Glutamatergic neuron (in vitro differentiated cells): Measurements from ENCODE around the gene RIPOR2. TPM values are rescaled to one million over a fixed set of nuclear protein-coding genes. Genes with fewer than 3 reads are reported as not detected.

Source experiments
- DNase-seq: peaks from one replicate; pipeline ENCODE4 v3.0.0; 2022
- H3K27ac Mint-ChIP-seq: one replicate; pipeline ENCODE4 v1.8.0; 2020; ENCODE audit warnings: mild to moderate bottlenecking, mixed read lengths, inconsistent platforms; ENCODE audit not compliant: unreplicated experiment
- H3K27me3 Mint-ChIP-seq: one replicate; pipeline ENCODE4 v1.8.0; 2020; ENCODE audit warnings: mild to moderate bottlenecking, moderate library complexity, mixed read lengths, inconsistent platforms; ENCODE audit not compliant: unreplicated experiment
- H3K36me3 Mint-ChIP-seq: one replicate; pipeline ENCODE4 v1.8.0; 2020; ENCODE audit warnings: mild to moderate bottlenecking, mixed read lengths, inconsistent platforms; ENCODE audit not compliant: unreplicated experiment
- H3K4me1 Mint-ChIP-seq: one replicate; pipeline ENCODE4 v1.8.0; 2020; ENCODE audit warnings: mild to moderate bottlenecking, low read depth, mixed read lengths, inconsistent platforms; ENCODE audit not compliant: unreplicated experiment
- H3K4me3 Mint-ChIP-seq: one replicate; pipeline ENCODE4 v1.8.0; 2020; ENCODE audit warnings: mild to moderate bottlenecking, mixed read lengths, inconsistent platforms; ENCODE audit not compliant: unreplicated experiment
- H3K9me3 Mint-ChIP-seq: one replicate; pipeline ENCODE4 v1.8.0; 2020; ENCODE audit warnings: mild to moderate bottlenecking, moderate library complexity, mixed read lengths, inconsistent platforms; ENCODE audit not compliant: unreplicated experiment
- total RNA-seq: library from RNA; stranded (reverse); fragmentation: NEBNext Ultra II Directional; extraction: Animal tissue kit (Norgen Biotek cat#: 25700); gene quantifications from one replicate; pipeline ENCODE4 v1.2.1, GENCODE V29; 2021; ENCODE audit not compliant: unreplicated experiment
- TF ChIP-seq, protein P1 (sequence below): fragments of 200-600 bp; sonication (generic); IDR thresholded peaks from one replicate; pipeline ENCODE4 v1.5.0; 2021; ENCODE audit not compliant: partially characterized antibody, unreplicated experiment

Gene RIPOR2
- total RNA-seq, 1 donor from 2014 or later = 82.2 TPM

DNA sequence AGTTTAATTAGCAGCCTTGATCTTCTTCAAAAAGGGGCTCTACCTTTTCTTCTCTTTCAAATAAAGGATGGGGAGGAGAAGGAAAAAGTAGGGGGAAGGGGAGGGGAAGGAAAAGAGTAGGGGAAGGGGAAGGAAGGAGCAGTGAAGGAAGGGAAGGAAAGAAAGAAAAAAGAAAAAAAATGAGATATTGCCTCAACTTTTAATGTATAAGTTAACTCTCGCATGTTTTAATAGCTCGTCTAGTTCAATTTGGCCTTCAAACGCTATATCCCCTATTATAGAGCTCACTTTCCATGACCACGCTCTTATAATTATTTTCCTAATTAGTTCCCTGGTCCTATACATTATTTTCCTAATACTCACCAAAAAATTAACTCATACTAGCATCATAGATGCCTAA lies 11.9 kb upstream of the RIPOR2 start:
- H3K27me3 Mint-ChIP-seq = no peaks in the 10 kb centered on the region
- TF ChIP-seq, protein P1, sequence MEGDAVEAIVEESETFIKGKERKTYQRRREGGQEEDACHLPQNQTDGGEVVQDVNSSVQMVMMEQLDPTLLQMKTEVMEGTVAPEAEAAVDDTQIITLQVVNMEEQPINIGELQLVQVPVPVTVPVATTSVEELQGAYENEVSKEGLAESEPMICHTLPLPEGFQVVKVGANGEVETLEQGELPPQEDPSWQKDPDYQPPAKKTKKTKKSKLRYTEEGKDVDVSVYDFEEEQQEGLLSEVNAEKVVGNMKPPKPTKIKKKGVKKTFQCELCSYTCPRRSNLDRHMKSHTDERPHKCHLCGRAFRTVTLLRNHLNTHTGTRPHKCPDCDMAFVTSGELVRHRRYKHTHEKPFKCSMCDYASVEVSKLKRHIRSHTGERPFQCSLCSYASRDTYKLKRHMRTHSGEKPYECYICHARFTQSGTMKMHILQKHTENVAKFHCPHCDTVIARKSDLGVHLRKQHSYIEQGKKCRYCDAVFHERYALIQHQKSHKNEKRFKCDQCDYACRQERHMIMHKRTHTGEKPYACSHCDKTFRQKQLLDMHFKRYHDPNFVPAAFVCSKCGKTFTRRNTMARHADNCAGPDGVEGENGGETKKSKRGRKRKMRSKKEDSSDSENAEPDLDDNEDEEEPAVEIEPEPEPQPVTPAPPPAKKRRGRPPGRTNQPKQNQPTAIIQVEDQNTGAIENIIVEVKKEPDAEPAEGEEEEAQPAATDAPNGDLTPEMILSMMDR = no peak
- peaks cover 19% of the 10 kb centered on the region for H3K36me3 Mint-ChIP-seq
- peaks cover 1% of the 10 kb centered on the region for H3K9me3 Mint-ChIP-seq
- no peak for DNase-seq
- no peaks in the 10 kb centered on the region for H3K4me1 Mint-ChIP-seq
- H3K27ac Mint-ChIP-seq = no peak overlapping the region
- no peak overlapping the region for H3K4me3 Mint-ChIP-seq

DNA sequence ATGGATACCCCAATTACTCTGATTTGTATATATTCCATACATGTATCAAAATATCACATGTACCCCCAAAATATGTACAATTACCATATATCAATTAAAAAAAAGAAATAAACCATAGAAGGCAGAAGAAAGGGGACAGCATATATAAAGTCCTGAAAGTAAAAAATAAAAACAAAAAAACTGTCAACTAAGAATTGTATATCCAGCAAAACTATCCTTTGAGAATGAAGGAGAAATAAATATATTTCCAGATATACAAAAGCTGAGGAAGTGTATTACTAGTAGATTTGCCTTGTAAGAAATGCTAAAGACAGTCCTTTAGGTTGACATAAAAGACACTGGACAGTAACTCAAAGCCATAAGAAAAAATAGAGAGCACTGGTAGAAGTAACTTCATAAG lies 9.3 kb upstream of the RIPOR2 start:
- no peaks in the 10 kb centered on the region for H3K4me1 Mint-ChIP-seq
- H3K9me3 Mint-ChIP-seq = peaks cover 1% of the 10 kb centered on the region
- H3K27me3 Mint-ChIP-seq = no peaks in the 10 kb centered on the region
- H3K27ac Mint-ChIP-seq = no peak overlapping the region
- peaks cover 19% of the 10 kb centered on the region for H3K36me3 Mint-ChIP-seq
- H3K4me3 Mint-ChIP-seq = no peak overlapping the region
- no peak for DNase-seq
- TF ChIP-seq, protein P1 = no peak

DNA sequence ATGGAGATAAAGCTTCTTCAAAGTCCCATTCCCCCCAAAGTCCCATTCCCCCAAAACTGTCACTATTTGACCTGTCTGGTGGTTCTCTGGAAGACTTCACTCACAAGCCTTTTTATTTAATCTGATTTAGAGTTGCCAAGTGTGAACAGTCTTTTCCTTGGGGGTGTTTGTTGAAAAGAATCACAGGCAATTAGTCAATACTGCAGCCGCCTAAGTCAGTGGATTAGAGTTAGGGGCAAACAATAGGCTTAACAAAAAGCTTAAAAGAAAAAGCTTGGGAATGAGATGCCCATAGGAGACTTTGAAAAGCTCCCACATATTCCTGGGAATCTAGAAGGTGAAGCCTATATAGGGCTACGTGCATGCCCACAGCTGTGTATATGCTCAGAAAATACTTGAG lies 8.0 kb upstream of the RIPOR2 start:
- H3K4me3 Mint-ChIP-seq = no peak overlapping the region
- TF ChIP-seq, protein P1 = no peak
- H3K27me3 Mint-ChIP-seq = no peaks in the 10 kb centered on the region
- H3K27ac Mint-ChIP-seq = no peak overlapping the region
- peaks cover 19% of the 10 kb centered on the region for H3K36me3 Mint-ChIP-seq
- no peaks in the 10 kb centered on the region for H3K4me1 Mint-ChIP-seq
- DNase-seq = no peak
- peaks cover 1% of the 10 kb centered on the region for H3K9me3 Mint-ChIP-seq

DNA sequence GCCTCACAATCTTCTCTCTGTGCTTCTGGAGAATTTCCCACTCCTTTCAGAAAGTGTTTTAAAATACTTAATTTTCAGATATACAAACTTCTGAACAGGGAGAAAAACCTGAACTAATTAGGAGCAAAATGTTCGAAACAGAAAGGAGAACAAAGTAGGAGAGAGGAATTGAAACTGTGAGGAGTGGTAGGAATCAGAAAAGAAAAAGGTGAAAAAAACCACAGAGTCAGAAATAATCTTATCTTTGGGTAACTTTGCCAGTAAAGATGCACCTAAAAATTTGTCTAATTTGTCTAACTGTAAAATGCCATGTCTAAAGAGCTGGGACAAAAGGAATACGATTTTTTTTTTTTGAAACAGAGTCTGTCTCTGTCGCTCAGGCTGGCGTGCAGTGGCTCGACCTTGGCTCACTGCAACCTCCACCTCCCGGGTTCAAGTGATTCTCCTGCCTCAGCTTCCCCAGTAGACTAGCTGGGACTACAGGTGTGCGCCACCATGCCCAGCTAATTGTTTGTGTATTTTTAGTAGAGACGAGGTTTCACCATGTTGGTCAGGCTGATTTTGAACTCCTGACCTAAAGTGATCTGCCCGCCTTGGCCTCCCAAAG lies 4.7 kb upstream of the RIPOR2 start:
- no peaks in the 10 kb centered on the region for H3K27me3 Mint-ChIP-seq
- TF ChIP-seq, protein P1 = no peak
- H3K36me3 Mint-ChIP-seq = peaks cover 14% of the 10 kb centered on the region
- no peak overlapping the region for H3K4me3 Mint-ChIP-seq
- H3K27ac Mint-ChIP-seq = no peak overlapping the region
- peaks cover 3% of the 10 kb centered on the region for H3K4me1 Mint-ChIP-seq
- H3K9me3 Mint-ChIP-seq = peaks cover 3% of the 10 kb centered on the region
- DNase-seq = no peak

DNA sequence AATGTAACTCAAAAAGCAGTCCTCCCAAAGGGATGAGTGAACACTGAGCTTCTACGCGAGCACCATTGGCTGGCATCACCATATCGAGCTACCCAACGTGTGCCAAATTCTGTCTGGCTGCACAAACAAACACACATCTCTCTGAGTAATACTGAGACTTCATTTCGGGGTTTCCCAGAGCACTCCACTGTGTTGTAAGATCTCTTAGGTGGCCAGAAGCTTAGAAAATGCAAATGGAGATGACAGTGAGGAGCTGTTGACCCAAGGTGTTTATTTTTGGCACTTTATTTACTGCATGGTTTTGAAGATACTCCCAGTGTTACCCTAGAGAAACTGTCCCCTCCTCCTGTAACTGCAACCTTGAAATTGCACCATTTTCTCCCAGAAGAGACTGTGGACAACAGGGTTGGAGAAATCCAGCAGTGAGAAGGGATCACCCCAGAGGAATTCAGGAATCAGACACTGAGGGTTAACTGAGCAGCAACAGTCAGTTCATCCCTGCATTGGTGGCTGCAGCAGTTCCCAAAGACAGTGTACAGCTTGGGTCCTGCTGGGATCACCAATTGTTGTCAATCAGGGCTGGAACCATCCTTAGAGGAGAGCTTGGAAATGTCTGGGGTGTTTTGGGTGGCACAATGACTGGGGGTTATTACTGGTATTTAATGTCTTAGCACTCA lies 1.0 kb upstream of the RIPOR2 start:
- H3K4me3 Mint-ChIP-seq = no peak overlapping the region
- no peak for DNase-seq
- no peak overlapping the region for H3K27ac Mint-ChIP-seq
- peaks cover 4% of the 10 kb centered on the region for H3K9me3 Mint-ChIP-seq
- H3K27me3 Mint-ChIP-seq = no peaks in the 10 kb centered on the region
- TF ChIP-seq, protein P1 = no peak
- no peaks in the 10 kb centered on the region for H3K36me3 Mint-ChIP-seq
- peaks cover 5% of the 10 kb centered on the region for H3K4me1 Mint-ChIP-seq
